GM23338 (cell line): ENCODE data around the gene TMEM92. TPM values are rescaled to one million over a fixed set of nuclear protein-coding genes. Genes with fewer than 3 reads are reported as not detected.

ENCODE experiments used
- ATAC-seq: fragments of 200-7000 bp; cut with Tn5 transposase; 3 replicates; pipeline ENCODE4 v1.9.1; 2020
- DNase-seq: peaks from one replicate; pipeline ENCODE4 v3.0.0-alpha.2; 2015; ENCODE audit warnings: low spot score
- H2AFZ ChIP-seq: fragments of 200-600 bp; sonication (generic); 2 replicates; pipeline ENCODE4 v1.8.0; 2016; ENCODE audit warnings: antibody characterized with exemption, mild to moderate bottlenecking, moderate library complexity
- H3F3A ChIP-seq: fragments of 200-600 bp; sonication (generic); replicated peaks from 2 replicates; pipeline ENCODE4 v1.8.0; 2017; ENCODE audit warnings: antibody characterized with exemption, mixed run types, low read depth
- H3K27ac ChIP-seq: fragments of 200-600 bp; sonication (generic); 2 replicates; pipeline ENCODE4 v1.6.1; 2016; ENCODE audit warnings: low read depth
- H3K27me3 ChIP-seq: fragments of 200-600 bp; sonication (generic); 2 replicates; pipeline ENCODE4 v1.8.0; 2016; ENCODE audit warnings: mild to moderate bottlenecking, mixed run types, moderate library complexity; ENCODE audit not compliant: insufficient read depth
- H3K36me3 ChIP-seq: fragments of 200-600 bp; sonication (generic); 2 replicates; pipeline ENCODE4 v1.8.0; 2016; ENCODE audit warnings: mild to moderate bottlenecking; ENCODE audit not compliant: insufficient read depth
- H3K4me1 ChIP-seq: fragments of 200-600 bp; sonication (generic); 2 replicates; pipeline ENCODE4 v1.8.0; 2016; ENCODE audit warnings: mild to moderate bottlenecking, moderate library complexity; ENCODE audit not compliant: insufficient read depth
- H3K4me2 ChIP-seq: fragments of 200-600 bp; sonication (generic); 2 replicates; pipeline ENCODE4 v1.7.1; 2017; ENCODE audit warnings: mixed run types
- H3K4me3 ChIP-seq: fragments of 200-600 bp; sonication (generic); 2 replicates; pipeline ENCODE4 v1.6.1; 2016; ENCODE audit warnings: mixed run types
- H3K79me2 ChIP-seq: fragments of 200-600 bp; sonication (generic); replicated peaks from 2 replicates; pipeline ENCODE4 v1.8.0; 2017; ENCODE audit warnings: mild to moderate bottlenecking; ENCODE audit not compliant: insufficient read depth
- H3K9me2 ChIP-seq: fragments of 200-600 bp; sonication (generic); 2 replicates; pipeline ENCODE4 v1.8.0; 2017; ENCODE audit not compliant: insufficient read depth
- H4K20me1 ChIP-seq: fragments of 200-600 bp; sonication (generic); replicated peaks from 2 replicates; pipeline ENCODE4 v1.8.0; 2017; ENCODE audit warnings: mild to moderate bottlenecking; ENCODE audit not compliant: insufficient read depth
- H3K27ac Mint-ChIP-seq: 2 replicates; pipeline ENCODE4 v1.8.0; 2020; ENCODE audit warnings: inconsistent platforms, mild to moderate bottlenecking, moderate library complexity, mixed read lengths
- H3K27me3 Mint-ChIP-seq: 3 replicates; pipeline ENCODE4 v1.8.0; 2022; ENCODE audit warnings: low read depth, mild to moderate bottlenecking, moderate library complexity, mixed read lengths, inconsistent platforms; ENCODE audit not compliant: insufficient read depth, poor library complexity
- H3K36me3 Mint-ChIP-seq: 3 replicates; pipeline ENCODE4 v1.8.0; 2021; ENCODE audit warnings: low read depth, mild to moderate bottlenecking, inconsistent platforms, moderate library complexity, mixed read lengths
- H3K4me1 Mint-ChIP-seq: 3 replicates; pipeline ENCODE4 v1.8.0; 2020; ENCODE audit warnings: mild to moderate bottlenecking, inconsistent platforms, mixed read lengths
- H3K4me3 Mint-ChIP-seq: 3 replicates; pipeline ENCODE4 v1.8.0; 2021; ENCODE audit warnings: moderate library complexity, mild to moderate bottlenecking, inconsistent platforms, mixed read lengths
- H3K9me3 Mint-ChIP-seq: 3 replicates; pipeline ENCODE4 v1.8.0; 2020; ENCODE audit warnings: moderate library complexity, mild to moderate bottlenecking, inconsistent platforms, mixed read lengths
- CREB1 ChIP-seq: fragments of 250-450 bp; sonication (Bioruptor Pico); IDR thresholded peaks from 2 replicates; pipeline ENCODE4 v1.5.0; 2020; ENCODE audit warnings: low read depth, mild to moderate bottlenecking, moderate library complexity
- NANOG ChIP-seq: IDR thresholded peaks from 2 replicates; pipeline ENCODE4 v1.6.1; 2016; ENCODE audit warnings: antibody characterized with exemption, borderline replicate concordance
- STAT1 ChIP-seq: IDR thresholded peaks from one replicate; pipeline ENCODE4 v1.6.1; 2016; ENCODE audit warnings: antibody characterized with exemption; ENCODE audit not compliant: unreplicated experiment
- ZNF114 ChIP-seq: fragments of 250-450 bp; sonication (Bioruptor Pico); IDR thresholded peaks from 2 replicates; pipeline ENCODE4 v1.5.0; 2020; ENCODE audit warnings: mild to moderate bottlenecking, moderate library complexity
- ZNF331 ChIP-seq: fragments of 250-450 bp; sonication (Bioruptor Pico); IDR thresholded peaks from 2 replicates; pipeline ENCODE4 v1.5.0; 2020; ENCODE audit warnings: low read depth, mild to moderate bottlenecking, moderate library complexity
- ZNF462 ChIP-seq: fragments of 250-450 bp; sonication (Bioruptor Pico); IDR thresholded peaks from 2 replicates; pipeline ENCODE4 v1.5.0; 2020; ENCODE audit warnings: mild to moderate bottlenecking, moderate library complexity
- polyA plus RNA-seq: library from polyadenylated mRNA; unstranded; fragments of >200 nt; fragmentation: Nextera tagmentation; extraction: Ambion mirVana; gene quantifications from 2 replicates; pipeline ENCODE4 v1.2.1, GENCODE V29; 2016
- total RNA-seq: library from RNA; depleted of rRNA; stranded (reverse); fragments of >200 nt; shearing (Covaris generic); gene quantifications from 2 replicates; pipeline ENCODE4 v1.2.3, GENCODE V29; 2014
- TF ChIP-seq, protein P1 (sequence below), 2 experiments: fragments of 200-600 bp in 1 of 2; sonication (generic) in 1 of 2; conservative IDR thresholded peaks; 2 replicates each; pipeline versions ENCODE4 v1.5.1 to v1.6.1; 2016 to 2017; ENCODE audit warnings: antibody characterized with exemption in 2 of 2, low read depth in 2 of 2, mild to moderate bottlenecking in 2 of 2, moderate library complexity in 1 of 2

Gene TMEM92
- total and polyA plus RNA-seq, 2 experiments from 2014 or later: 9.7 to 18.4 TPM

- no peak for TF ChIP-seq ZNF462 (CRISPR knock-in tag)
- no peak for TF ChIP-seq ZNF114 (CRISPR knock-in tag)
- TF ChIP-seq, protein P1, sequence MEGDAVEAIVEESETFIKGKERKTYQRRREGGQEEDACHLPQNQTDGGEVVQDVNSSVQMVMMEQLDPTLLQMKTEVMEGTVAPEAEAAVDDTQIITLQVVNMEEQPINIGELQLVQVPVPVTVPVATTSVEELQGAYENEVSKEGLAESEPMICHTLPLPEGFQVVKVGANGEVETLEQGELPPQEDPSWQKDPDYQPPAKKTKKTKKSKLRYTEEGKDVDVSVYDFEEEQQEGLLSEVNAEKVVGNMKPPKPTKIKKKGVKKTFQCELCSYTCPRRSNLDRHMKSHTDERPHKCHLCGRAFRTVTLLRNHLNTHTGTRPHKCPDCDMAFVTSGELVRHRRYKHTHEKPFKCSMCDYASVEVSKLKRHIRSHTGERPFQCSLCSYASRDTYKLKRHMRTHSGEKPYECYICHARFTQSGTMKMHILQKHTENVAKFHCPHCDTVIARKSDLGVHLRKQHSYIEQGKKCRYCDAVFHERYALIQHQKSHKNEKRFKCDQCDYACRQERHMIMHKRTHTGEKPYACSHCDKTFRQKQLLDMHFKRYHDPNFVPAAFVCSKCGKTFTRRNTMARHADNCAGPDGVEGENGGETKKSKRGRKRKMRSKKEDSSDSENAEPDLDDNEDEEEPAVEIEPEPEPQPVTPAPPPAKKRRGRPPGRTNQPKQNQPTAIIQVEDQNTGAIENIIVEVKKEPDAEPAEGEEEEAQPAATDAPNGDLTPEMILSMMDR (conservative IDR thresholded peaks at IDR 0.05; ENCODE audit: low read depth in 2 of 2): no peak
Observed at GRCh38 chr17:50273654-50274040, 619 bp upstream of the TMEM92 start (continued).

DNA sequence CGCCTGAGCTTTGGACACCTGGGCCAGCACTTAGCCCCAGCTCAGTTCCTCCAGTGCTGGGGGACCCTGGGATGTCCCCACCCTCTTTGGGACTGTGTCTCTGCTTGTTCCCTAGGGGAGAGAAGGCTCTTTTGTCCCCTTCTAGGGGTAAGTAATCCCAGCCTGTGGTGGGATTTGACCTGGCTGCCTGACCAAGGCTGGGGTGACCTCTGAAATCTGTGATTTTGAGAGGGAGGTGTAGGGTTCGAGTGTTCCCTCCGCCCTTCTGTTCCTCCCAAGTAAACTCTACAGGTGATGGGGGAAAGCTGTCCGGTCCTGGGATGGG lies 593 bp downstream of the TMEM92 start:
- no peaks in the 10 kb centered on the region for H3K9me3 Mint-ChIP-seq
- peak overlapping the region; percentile 82 for H3K4me3 ChIP-seq
- H3K36me3 ChIP-seq: no peaks in the 10 kb centered on the region
- H3K27ac ChIP-seq: no peak overlapping the region
- no peaks in the 10 kb centered on the region for H3K9me2 ChIP-seq
- peaks cover 51% of the 10 kb centered on the region for H3K4me1 Mint-ChIP-seq
- H3F3A ChIP-seq: no peaks in the 10 kb centered on the region
- no peaks in the 10 kb centered on the region for H3K36me3 Mint-ChIP-seq
- H2AFZ ChIP-seq: peak overlapping the region; percentile 98; the same call in 1 of the 2 replicates
- no peak for ATAC-seq
- DNase-seq: no peak
- TF ChIP-seq ZNF331 (CRISPR knock-in tag) (no peak), CREB1 (CRISPR knock-in tag) (no peak), STAT1 (no peak), NANOG (no peak)
- peaks cover 15% of the 10 kb centered on the region; the same call in 1 of the 2 replicates for H3K27me3 ChIP-seq
- peaks cover 17% of the 10 kb centered on the region for H3K27me3 Mint-ChIP-seq
- H3K4me2 ChIP-seq: peak overlapping the region; percentile 93
- peak overlapping the region; percentile 74 for H3K4me3 Mint-ChIP-seq
- H3K4me1 ChIP-seq: peaks cover 61% of the 10 kb centered on the region
- 0 out of 2 replicates have a peak, but pooled peaks cover 3% of the 10 kb centered on the region for H3K79me2 ChIP-seq
- no peaks in the 10 kb centered on the region for H4K20me1 ChIP-seq
- H3K27ac Mint-ChIP-seq: no peak overlapping the region
